HL-60 (cell line): ENCODE results near the gene SUV39H1.

Source experiments
- DNase-seq, 2 experiments: peaks; one replicate each; pipeline ENCODE4 v3.0.0-alpha.2; 2010 to 2020; ENCODE audit warnings: low read depth in 1 of 2, low spot score in 1 of 2
- H3K27ac ChIP-seq: fragments of 250-450 bp; sonication (Bioruptor Pico); replicated peaks from 2 replicates; pipeline ENCODE4 v1.5.1; 2020; ENCODE audit warnings: mild to moderate bottlenecking, moderate library complexity
- H3K27me3 ChIP-seq: fragments of 250-450 bp; sonication (Bioruptor Pico); 2 replicates; pipeline ENCODE4 v1.5.1; 2021; ENCODE audit warnings: mild to moderate bottlenecking, moderate library complexity; ENCODE audit not compliant: insufficient read depth, poor library complexity, severe bottlenecking
- H3K4me3 ChIP-seq: replicated peaks from 2 replicates; pipeline ENCODE4 v1.5.1; 2011; ENCODE audit warnings: mild to moderate bottlenecking, control low read depth, low read length; ENCODE audit not compliant: insufficient read depth
- CTCF ChIP-seq: IDR thresholded peaks from one replicate; pipeline ENCODE4 v1.5.1; 2011; ENCODE audit warnings: low read length, control low read depth, inconsistent platforms; ENCODE audit not compliant: insufficient read depth
- GABPA ChIP-seq: IDR thresholded peaks from 2 replicates; pipeline ENCODE4 v1.6.1; 2012; ENCODE audit warnings: low read depth
- POLR2AphosphoS5 ChIP-seq: IDR thresholded peaks from 2 replicates; pipeline ENCODE4 v1.6.1; 2012; ENCODE audit warnings: low read depth
- REST ChIP-seq: IDR thresholded peaks from 2 replicates; pipeline ENCODE4 v1.6.1; 2012; ENCODE audit warnings: low read depth; ENCODE audit not compliant: insufficient replicate concordance
- SPI1 ChIP-seq: IDR thresholded peaks from 2 replicates; pipeline ENCODE4 v1.6.1; 2012; ENCODE audit warnings: low read depth, mild to moderate bottlenecking, borderline replicate concordance

SUV39H1 gene

GRCh38 chrX:48702032-48702431, 5.5 kb downstream of the SUV39H1 start:
- DNase-seq = no peak
- Histone ChIP-seq H3K27me3 (no peaks in the 10 kb centered on the region), H3K4me3 (no peak overlapping the region), H3K27ac (no peak overlapping the region)
- TF ChIP-seq POLR2AphosphoS5 (no peak), GABPA (no peak), CTCF (no peak), SPI1 (no peak), REST (no peak)

DNA sequence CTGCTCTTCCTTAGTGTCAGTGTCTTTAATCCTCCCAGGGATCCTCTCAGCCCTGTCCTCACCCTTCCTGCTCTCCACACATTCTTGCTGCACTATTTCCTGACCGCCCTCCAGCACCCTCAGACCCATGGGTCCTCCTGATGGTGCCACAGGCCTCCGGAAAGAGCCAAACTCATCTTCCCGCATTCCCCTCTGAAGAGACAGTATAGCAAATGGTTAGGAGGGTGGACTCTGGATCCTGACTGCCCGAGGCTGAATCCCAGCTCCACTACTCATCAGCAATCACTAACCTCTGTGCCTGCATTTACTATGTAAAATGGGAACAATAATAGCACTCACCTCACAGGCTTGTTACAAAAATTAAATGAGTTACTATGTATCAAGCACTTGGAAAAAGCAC, 6.2 kb downstream of the SUV39H1 start:
- DNase-seq = no peak
- Histone ChIP-seq H3K27ac (no peak overlapping the region), H3K27me3 (no peaks in the 10 kb centered on the region), H3K4me3 (no peak overlapping the region)
- TF ChIP-seq SPI1 (no peak), GABPA (no peak), REST (no peak), POLR2AphosphoS5 (no peak), CTCF (no peak)

- Histone ChIP-seq H3K4me3 (no peak overlapping the region), H3K27me3 (no peaks in the 10 kb centered on the region), H3K27ac (no peak overlapping the region)
- TF ChIP-seq CTCF (no peak), POLR2AphosphoS5 (no peak), REST (no peak), GABPA (no peak), SPI1 (no peak)
- no peak for DNase-seq
Measured at GRCh38 chrX:48703228-48703627, 6.7 kb downstream of the SUV39H1 start.
